Mucosa of descending colon (tissue), 3 donors: ENCODE data around the gene OR1J1. TPM values are rescaled to one million over a fixed set of nuclear protein-coding genes. Genes with fewer than 3 reads are reported as not detected.

Source experiments
- ATAC-seq: fragments of 200-7000 bp; cut with Tn5 transposase; one replicate; pipeline ENCODE4 v1.9.1; 2020; ENCODE audit warnings: mild to moderate bottlenecking, moderate library complexity
- DNase-seq, 3 donors: peaks; one replicate each; pipeline ENCODE4 v3.0.0-alpha.2; 2020
- H3K36me3 ChIP-seq: fragments of 200-600 bp; one replicate; pipeline ENCODE4 v1.8.0; 2021; ENCODE audit warnings: low read depth, mild to moderate bottlenecking
- H3K4me1 ChIP-seq: fragments of 200-600 bp; one replicate; pipeline ENCODE4 v1.8.0; 2021; ENCODE audit warnings: low read depth, mild to moderate bottlenecking
- H3K4me3 ChIP-seq: fragments of 200-600 bp; one replicate; pipeline ENCODE4 v1.8.0; 2021; ENCODE audit warnings: mild to moderate bottlenecking
- H3K9me3 ChIP-seq: fragments of 200-600 bp; one replicate; pipeline ENCODE4 v1.8.0; 2021; ENCODE audit warnings: mild to moderate bottlenecking
- intact Hi-C, 2 donors: fragments of 100-400 bp; cut with DNase I in 1 of 2; cut with micrococcal nuclease in 1 of 2; formaldehyde crosslinking; loops; one replicate each; pipeline versions ENCODE4 v1.11.0 to v1.11.1; 2022; cut with DNase I, micrococcal nuclease
- long read RNA-seq, 2 donors: library from polyadenylated mRNA; unstranded; transcript quantifications; one replicate each; pipeline ENCODE4 v2.0.0, GENCODE V29; 2019 to 2021
- total RNA-seq, 3 donors: library from RNA; stranded (reverse); fragmentation: NEBNext Ultra II Directional in 2 of 3; extraction: Animal tissue kit (Norgen Biotek cat#: 25700) in 2 of 3; gene quantifications; one replicate each; pipeline versions ENCODE4 v1.2.1 to v1.2.4, GENCODE V29; 2021 to 2023
- TF ChIP-seq, protein P1 (sequence below): fragments of 200-600 bp; IDR thresholded peaks from one replicate; pipeline ENCODE4 v1.8.0; 2022; ENCODE audit warnings: antibody characterized with exemption, mild to moderate bottlenecking
- donor health status: DM: no; HTN: no; CAD: no; lungs with moderate emphysema.
- donor health status: DM: no; HTN: no; CAD: no.
- donor health status: DM: no; HTN: yes; CAD: no.

The OR1J1 gene, protein sequence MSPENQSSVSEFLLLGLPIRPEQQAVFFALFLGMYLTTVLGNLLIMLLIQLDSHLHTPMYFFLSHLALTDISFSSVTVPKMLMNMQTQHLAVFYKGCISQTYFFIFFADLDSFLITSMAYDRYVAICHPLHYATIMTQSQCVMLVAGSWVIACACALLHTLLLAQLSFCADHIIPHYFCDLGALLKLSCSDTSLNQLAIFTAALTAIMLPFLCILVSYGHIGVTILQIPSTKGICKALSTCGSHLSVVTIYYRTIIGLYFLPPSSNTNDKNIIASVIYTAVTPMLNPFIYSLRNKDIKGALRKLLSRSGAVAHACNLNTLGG
- not detected for total RNA-seq
- long read RNA-seq, donor 1: 0 reads
- long read RNA-seq, donor 2: 0 reads

DNA sequence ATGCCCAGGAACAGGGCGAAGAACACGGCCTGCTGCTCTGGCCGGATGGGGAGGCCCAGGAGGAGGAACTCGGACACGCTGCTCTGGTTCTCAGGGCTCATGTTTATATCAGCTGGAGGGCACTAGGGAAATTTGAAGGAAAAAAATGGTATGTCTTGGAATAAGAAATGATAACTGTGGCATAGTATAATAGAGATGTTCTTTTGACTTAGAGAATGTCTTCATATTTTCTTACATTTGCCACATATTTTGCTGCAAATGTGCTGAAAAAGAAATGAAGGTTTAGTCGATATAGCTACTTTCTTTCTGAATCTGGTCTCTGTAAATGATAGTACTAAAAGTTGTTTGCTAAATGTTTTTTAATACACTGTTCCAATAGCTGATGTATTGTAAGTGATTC lies at the start of gene OR1J1:
OR1J1 (minus strand) TSS at position 101 of the 400 bp plus-strand sequence; CDS start at position 101, 0 bp downstream.
- Histone ChIP-seq H3K4me1 (no peaks in the 10 kb centered on the region), H3K9me3 (no peaks in the 10 kb centered on the region), H3K4me3 (no peak within 1 kb of the TSS), H3K36me3 (no peaks in the 10 kb centered on the region)
- TF ChIP-seq, protein P1, sequence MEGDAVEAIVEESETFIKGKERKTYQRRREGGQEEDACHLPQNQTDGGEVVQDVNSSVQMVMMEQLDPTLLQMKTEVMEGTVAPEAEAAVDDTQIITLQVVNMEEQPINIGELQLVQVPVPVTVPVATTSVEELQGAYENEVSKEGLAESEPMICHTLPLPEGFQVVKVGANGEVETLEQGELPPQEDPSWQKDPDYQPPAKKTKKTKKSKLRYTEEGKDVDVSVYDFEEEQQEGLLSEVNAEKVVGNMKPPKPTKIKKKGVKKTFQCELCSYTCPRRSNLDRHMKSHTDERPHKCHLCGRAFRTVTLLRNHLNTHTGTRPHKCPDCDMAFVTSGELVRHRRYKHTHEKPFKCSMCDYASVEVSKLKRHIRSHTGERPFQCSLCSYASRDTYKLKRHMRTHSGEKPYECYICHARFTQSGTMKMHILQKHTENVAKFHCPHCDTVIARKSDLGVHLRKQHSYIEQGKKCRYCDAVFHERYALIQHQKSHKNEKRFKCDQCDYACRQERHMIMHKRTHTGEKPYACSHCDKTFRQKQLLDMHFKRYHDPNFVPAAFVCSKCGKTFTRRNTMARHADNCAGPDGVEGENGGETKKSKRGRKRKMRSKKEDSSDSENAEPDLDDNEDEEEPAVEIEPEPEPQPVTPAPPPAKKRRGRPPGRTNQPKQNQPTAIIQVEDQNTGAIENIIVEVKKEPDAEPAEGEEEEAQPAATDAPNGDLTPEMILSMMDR: no peak
- DNase-seq (no peak), ATAC-seq (no peak)
- intact Hi-C loops: no loop called here

DNA sequence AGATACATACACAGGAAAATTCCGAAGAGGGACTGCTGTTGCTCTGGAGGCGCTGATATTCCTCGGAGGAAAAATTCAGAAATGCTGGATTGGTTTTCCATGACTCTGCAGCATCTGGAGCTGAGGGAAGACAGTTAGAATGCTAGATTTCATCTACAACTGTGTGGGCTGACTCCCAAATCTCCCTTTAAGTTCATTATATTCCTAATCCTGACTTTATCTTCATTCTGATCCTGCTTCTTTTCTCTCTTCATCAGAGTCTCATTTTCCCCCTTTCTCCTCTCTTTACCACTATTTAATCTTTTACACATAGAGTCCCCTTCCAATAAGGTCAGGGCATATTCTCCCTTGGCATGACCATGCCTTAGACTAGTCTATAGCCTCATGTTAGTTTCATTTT lies 49.5 kb upstream of the OR1J1 start, which contains the start of gene OR1N1:
OR1N1 (minus strand) TSS at position 101 of the 400 bp plus-strand sequence; CDS start at position 101, 0 bp downstream.
- no peak within 1 kb of the TSS for H3K4me3 ChIP-seq
- DNase-seq (no peak), ATAC-seq (no peak)
- intact Hi-C loops: no loop called here
- TF ChIP-seq, protein P1: no peak
- no peaks in the 10 kb centered on the region for H3K9me3 ChIP-seq
- H3K36me3 ChIP-seq: no peaks in the 10 kb centered on the region
- no peaks in the 10 kb centered on the region for H3K4me1 ChIP-seq

DNA sequence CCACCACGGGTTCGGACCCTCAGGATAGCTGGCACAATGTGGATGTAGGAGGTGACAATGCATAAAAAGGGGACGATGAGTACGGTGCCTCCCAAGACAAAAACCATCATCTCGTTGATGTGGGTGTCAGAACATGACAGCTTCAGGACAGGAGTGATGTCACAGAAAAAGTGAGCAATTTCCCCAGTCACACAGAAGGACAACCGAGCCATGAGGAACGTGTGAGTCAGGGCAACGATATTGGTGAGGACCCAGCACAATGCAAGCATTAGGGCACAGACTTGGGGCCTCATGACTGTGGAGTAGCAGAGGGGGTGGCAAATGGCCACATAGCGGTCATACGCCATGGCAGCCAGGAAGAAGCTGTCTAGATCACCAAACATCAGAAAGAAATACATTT lies 48.9 kb upstream of the OR1J1 start:
- no peak for DNase-seq
- H3K36me3 ChIP-seq: no peaks in the 10 kb centered on the region
- no peak overlapping the region for H3K4me3 ChIP-seq
- intact Hi-C loops: no loop called here
- H3K4me1 ChIP-seq: no peaks in the 10 kb centered on the region
- H3K9me3 ChIP-seq: no peaks in the 10 kb centered on the region
- no peak for ATAC-seq
- TF ChIP-seq, protein P1: no peak

DNA sequence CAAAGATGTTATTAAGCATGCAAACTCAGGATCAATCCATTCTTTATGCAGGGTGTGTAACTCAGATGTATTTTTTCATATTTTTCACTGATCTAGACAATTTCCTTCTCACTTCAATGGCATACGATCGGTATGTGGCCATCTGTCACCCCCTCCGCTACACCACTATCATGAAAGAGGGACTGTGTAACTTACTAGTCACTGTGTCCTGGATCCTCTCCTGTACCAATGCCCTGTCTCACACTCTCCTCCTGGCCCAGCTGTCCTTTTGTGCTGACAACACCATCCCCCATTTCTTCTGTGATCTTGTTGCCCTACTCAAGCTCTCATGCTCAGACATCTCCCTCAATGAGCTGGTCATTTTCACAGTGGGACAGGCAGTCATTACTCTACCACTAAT lies 41.6 kb upstream of the OR1J1 start:
- no peaks in the 10 kb centered on the region for H3K36me3 ChIP-seq
- intact Hi-C loops: no loop called here
- no peak for DNase-seq

DNA sequence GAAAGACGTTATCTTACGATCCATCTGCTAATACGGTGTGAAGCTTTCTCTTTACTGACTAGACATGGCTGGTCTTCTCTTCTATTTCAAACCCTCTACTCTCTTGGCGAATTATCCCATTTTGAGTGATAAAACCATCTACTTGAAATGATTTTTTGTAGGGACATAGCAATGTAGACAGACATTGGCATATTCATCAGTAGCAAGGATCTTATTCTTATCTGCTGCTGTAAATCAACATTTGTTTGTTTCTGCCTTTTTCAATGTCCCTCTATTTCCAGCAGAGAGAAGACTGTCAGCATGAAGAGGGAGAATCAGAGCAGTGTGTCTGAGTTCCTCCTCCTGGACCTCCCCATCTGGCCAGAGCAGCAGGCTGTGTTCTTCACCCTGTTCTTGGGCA lies 41.1 kb upstream of the OR1J1 start, which contains the start of gene OR1J4:
OR1J4 (plus strand) TSS at position 301 of the 400 bp plus-strand sequence; CDS start at position 301, 0 bp downstream.
- no peak within 1 kb of the TSS for H3K4me3 ChIP-seq
- ATAC-seq: no peak
- no peak for DNase-seq
- H3K9me3 ChIP-seq: no peaks in the 10 kb centered on the region
- no peaks in the 10 kb centered on the region for H3K4me1 ChIP-seq
- TF ChIP-seq, protein P1: no peak
- H3K36me3 ChIP-seq: no peaks in the 10 kb centered on the region
- intact Hi-C loops: no loop called here

More for the DNA sequence above, 41.6 kb upstream of the OR1J1 start:
- Histone ChIP-seq H3K9me3 (no peaks in the 10 kb centered on the region), H3K4me1 (no peaks in the 10 kb centered on the region), H3K4me3 (no peak overlapping the region)
- no peak for ATAC-seq
- TF ChIP-seq, protein P1: no peak
